GM18502 (cell line): ENCODE data around the gene EFHD2.
"Not testable (repeated sequence)": the region's sequence is repeated elsewhere in the genome, so short reads cannot be mapped to it uniquely, and the experiment has no call there.

Experiments
- ATAC-seq: cut with Tn5 transposase; IDR thresholded peaks from one replicate; pipeline ENCODE4 v1.9.1; 2021; ENCODE audit warnings: mild to moderate bottlenecking; ENCODE audit not compliant: unreplicated experiment, poor library complexity

Gene EFHD2

DNA sequence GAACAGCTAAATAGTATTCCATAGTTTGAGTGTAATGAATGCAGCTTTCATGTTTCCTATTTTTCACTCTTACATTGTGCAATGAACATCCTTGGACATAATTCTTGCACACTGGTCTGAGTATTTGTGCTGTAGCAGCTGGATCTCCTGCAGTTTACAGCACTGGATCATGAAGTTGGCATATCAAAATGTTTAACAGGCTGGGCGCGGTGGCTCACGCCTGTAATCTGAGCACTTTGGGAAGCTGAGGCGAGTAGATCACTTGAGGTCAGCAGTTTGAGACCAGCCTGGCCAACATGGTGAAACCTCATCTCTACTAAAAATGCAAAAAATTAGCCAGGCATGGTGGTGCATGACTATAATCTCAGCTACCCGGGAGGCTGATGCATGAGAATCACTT lies 61.4 kb downstream of the EFHD2 start:
- not testable (repeated sequence) for ATAC-seq

DNA sequence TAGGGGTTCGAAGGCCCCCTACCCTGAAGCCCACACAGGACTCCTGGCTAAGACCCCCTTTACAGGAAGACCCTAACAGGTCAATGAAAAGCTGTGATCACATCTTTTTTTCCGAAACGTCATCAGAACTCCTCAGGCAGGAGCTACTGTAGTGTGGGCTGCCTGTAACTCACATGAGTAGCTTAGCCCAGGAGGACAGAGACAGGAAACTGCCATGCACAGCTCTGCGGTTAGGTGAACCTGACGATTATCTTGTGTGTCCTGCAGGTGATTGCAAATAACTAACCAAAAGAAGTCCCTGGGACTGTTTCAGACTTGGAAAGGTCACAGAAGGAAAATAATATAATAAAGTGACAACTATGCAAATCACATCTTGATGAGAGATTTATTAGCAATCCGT lies 62.0 kb downstream of the EFHD2 start:
- ATAC-seq = not testable (repeated sequence)

DNA sequence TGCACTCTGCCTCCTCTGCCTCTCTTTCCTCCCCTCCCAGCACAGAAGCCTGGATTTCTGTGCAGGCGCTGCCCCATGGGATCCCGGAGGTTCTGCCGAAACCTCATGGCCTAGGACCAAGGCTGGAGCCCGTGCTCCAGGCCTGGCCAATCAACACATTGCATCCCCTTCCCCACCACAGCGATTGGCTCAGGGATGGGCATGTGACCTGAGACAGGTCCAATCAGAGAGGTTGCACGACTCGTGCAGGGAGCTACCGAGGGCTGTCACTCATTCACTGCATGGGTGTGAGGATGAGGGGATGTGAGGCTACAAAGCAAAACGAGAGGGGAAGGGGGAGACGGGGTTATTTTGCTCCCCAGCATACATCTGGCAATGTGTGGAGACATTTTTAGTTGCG lies 62.9 kb downstream of the EFHD2 start:
- no peak for ATAC-seq

DNA sequence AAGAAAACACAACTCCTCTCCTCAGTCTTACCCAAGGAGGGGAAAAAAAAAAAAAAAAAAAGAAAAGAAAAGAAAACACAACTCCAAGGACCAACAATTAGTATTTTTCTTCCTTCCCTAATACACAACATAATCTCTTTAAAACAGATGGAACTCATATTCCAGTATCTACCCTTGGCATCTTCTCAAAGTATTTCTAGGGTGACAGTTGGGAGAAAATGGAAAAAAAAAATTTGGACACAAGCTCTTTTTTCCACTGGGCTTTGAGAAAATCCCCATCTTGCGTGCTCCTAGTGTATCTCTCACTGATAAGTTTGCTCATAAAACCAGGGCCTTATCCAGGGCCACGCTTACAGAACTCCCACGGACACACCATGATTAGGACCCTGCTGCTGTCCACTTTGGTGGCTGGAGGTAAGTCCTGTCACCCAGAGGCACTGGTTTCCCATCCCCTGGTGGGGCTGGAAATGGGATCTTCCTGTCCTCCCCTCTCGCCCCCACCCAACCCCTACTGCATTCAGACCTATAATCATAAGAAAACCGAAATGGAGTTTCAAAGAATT lies 66.1 kb downstream of the EFHD2 start, which contains the start of gene CELA2B:
CELA2B (plus strand) TSS at position 353 of the 563 bp plus-strand sequence; CDS start at position 375, 22 bp downstream.
- no peak for ATAC-seq

DNA sequence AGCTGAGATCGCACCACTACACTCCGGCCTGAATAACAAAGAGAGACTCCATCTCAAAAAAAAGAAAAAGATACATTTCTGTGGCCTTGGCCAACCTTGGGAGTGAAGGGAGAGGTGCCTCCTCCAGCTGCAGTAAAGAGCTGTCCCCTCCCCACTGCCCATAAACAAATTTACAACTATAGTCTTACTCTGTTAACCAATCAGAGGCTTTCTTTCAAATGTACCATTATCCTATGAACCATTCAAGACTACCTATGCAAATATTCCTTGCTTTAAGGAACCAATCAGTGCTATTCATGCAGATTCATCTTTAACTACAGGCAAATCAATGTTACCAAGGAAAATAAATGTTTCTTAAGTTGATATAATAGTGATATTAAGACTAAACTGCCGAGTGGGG lies 67.2 kb downstream of the EFHD2 start:
- ATAC-seq = no peak

DNA sequence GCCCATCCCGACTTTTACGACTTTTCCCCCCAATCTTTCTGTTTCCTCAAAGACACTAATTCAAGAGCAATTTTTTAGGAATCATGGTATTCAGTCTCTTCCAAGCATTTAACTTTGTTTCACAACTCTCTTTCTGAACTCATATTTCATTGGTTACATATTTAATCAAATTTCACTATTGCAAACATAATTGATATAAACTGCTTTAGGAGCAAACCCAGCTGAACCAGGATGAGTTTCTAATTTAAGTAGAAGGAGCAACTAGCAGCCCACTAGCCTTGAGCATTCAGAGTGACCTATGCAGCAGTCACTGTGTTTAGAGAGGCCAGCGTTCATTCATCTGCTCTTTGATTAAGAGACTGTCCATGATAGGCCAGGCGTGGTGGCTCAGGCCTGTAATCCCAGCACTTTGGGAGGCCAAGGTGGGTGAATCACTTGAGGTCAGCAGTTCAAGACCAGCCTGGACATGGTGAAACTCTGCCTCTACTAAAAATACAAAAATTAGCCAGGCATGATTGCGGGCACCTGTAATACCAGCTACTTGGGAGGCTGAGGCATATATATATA lies 68.0 kb downstream of the EFHD2 start:
- ATAC-seq = no peak
